ENCODE data around the gene SRSF12. TPM values are rescaled to one million over a fixed set of nuclear protein-coding genes. Genes with fewer than 3 reads are reported as not detected.

Gene SRSF12
- total RNA-seq, 1 experiment from 2014 or later = 2.8 TPM

DNA sequence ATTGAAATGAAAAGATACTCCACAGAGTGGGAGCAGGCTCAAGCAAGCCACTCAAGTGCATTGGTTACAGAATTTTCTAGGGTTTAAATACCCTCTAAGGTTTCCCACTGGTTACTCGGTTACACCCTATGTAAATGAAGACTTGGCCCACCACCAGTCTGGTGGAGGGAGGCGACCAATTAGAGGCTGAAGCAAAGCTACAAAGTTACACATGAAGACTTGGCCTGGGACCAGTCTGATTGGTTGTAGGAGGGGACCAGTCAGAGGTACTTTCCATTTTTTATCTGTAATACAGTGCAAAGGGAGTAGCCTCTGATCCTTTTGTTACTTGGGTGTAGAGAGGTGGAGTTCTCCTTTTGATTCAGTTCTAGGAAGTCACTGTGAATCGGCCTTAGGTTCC lies 7.6 kb downstream of the SRSF12 start:
- Histone ChIP-seq H3K27me3 (replicated peaks) (no peaks in the 10 kb centered on the region), H3K4me3 (no peak overlapping the region), H3K36me3 (no peaks in the 10 kb centered on the region), H3K4me1 (replicated peaks) (no peaks in the 10 kb centered on the region), H3K27ac (no peak overlapping the region), H3K9me3 (replicated peaks) (no peaks in the 10 kb centered on the region)
- no peak for DNase-seq (ENCODE audit: low read depth in 1 of 2, low spot score in 2 of 2)

DNA sequence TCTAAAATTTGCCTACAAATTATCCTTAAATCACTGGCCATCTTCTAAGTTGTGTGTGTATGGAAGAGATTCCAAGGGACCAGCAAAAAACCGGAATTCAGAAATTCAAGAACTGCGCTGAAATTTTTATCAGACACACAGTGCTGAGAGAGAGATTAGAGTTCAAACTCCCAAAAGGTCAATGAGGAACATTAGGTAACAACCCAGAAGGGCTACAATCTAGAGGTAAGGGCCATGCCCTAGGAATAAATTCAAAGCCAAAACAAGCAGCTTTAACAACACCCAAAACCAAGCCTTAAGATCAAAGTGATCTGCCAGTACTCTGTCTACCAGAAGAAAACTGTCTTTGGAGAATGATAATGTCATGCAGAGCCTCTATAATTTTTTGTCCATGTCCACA lies 17.8 kb downstream of the SRSF12 start:
- DNase-seq (ENCODE audit: low read depth in 1 of 2, low spot score in 2 of 2) = no peak
- H3K9me3 ChIP-seq (replicated peaks) = no peaks in the 10 kb centered on the region
- H3K27ac ChIP-seq = no peak overlapping the region
- no peaks in the 10 kb centered on the region for H3K4me1 ChIP-seq (replicated peaks)
- H3K36me3 ChIP-seq = no peaks in the 10 kb centered on the region
- H3K27me3 ChIP-seq (replicated peaks) = no peaks in the 10 kb centered on the region
- H3K4me3 ChIP-seq = no peak overlapping the region

DNA sequence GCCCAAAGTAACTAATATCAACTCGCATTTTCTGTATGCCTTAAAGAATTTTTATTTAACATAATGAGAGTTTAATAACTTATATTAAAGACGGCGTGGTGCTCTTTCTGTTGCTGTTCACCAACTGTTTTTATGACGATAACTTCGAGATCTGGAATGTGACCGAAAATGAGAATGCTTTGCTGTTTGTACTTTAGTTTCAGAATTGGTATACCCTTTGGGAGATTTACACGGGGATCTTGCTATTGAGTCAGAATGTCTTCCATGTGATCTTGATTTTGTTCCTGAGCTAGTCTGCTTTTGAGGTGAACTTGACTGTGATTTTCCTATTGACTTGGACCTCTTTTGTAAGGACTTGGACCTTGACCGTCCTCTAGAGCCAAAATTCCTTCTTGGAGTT lies 19.4 kb downstream of the SRSF12 start:
- no peak for DNase-seq (ENCODE audit: low read depth in 1 of 2, low spot score in 2 of 2)
- no peak overlapping the region for H3K4me3 ChIP-seq
- no peak overlapping the region for H3K27ac ChIP-seq
- no peaks in the 10 kb centered on the region for H3K36me3 ChIP-seq
- H3K9me3 ChIP-seq (replicated peaks) = no peaks in the 10 kb centered on the region
- no peaks in the 10 kb centered on the region for H3K27me3 ChIP-seq (replicated peaks)
- no peaks in the 10 kb centered on the region for H3K4me1 ChIP-seq (replicated peaks)

DNA sequence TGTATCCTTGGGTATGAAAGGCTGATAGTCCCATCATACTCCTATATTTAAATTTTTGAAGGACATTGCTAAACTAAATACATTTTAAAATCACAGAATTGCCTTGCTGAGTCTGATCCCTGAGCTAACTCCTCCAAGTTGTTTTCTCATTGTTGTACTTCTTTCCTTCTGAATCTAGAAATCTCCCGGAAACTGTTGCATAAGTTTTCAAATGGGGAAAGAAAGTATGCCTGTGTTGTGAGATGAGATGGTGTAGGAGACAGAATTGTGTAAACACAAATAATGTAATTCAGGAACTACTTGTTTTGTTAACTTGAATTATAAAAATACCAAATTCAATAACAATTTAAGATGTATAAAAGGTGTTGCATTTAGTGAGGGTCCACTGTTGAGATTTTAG lies 30.0 kb downstream of the SRSF12 start:
- Histone ChIP-seq H3K27ac (no peak overlapping the region), H3K4me3 (no peak overlapping the region), H3K4me1 (replicated peaks) (peaks cover 6% of the 10 kb centered on the region), H3K27me3 (replicated peaks) (no peaks in the 10 kb centered on the region), H3K36me3 (peaks cover 30% of the 10 kb centered on the region), H3K9me3 (replicated peaks) (no peaks in the 10 kb centered on the region)
- no peak for DNase-seq (ENCODE audit: low read depth in 1 of 2, low spot score in 2 of 2)

DNA sequence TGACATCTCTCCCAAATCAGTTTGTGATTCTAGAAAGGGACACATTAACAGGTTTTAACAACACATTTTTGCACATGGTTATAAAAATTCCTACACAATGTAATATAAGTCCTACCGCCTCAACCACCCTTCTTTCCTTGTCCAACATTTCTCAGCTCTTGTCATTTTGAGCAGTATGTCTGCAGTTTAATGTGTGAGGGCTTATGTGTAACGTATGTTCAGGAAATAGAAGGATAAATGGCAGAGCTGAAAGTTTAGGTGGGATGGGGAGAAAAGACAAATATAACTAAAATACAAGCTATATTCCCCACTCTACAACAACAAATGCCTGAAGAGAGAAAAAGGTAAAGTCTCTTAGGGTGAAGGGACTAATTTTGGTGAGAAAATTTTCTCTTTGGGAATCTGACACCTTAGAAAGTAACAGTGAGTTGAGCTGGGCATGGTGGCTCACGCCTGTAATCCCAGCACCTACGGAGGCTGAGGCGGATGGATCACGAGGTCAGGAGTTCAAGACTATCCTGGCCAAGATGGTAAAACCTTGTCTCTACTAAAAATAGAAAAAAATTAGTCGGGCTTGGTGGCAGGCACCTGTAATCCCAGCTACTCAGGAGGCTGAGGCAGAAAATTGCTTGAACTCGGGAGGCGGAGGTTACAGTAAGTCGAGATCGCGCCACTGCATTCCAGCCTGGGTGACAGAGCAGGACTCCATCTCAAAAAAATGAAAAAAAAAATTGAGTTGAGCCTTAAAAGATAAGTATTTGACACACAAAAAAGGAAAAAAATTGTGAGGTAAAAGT lies 32.3 kb downstream of the SRSF12 start:
- no peaks in the 10 kb centered on the region for H3K9me3 ChIP-seq (replicated peaks)
- no peak overlapping the region for H3K4me3 ChIP-seq
- no peak overlapping the region for H3K27ac ChIP-seq
- no peaks in the 10 kb centered on the region for H3K27me3 ChIP-seq (replicated peaks)
- DNase-seq (ENCODE audit: low read depth in 1 of 2, low spot score in 2 of 2) = no peak
- peaks cover 11% of the 10 kb centered on the region for H3K4me1 ChIP-seq (replicated peaks)
- H3K36me3 ChIP-seq = peaks cover 39% of the 10 kb centered on the region

DNA sequence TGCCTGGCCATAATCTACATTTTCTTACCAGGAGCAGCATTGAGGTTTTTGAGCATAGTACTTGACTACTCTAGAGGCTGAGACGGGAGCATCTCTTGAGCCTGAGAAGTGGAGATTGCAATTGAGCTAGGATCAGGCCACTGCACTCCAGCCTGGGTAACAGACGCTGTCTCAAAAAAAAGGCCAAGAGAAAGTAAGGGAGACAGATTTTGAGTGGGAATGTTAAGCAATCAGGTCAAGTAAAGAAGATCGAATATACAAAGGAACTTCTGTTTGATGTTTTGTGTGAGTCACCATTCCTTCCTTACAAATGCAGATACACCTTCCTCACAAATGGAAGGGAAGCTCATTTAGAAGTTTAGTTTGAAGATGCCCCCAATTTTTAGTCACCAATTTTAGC lies 32.9 kb downstream of the SRSF12 start:
- H3K27me3 ChIP-seq (replicated peaks) = no peaks in the 10 kb centered on the region
- no peak overlapping the region for H3K27ac ChIP-seq
- no peak for DNase-seq (ENCODE audit: low read depth in 1 of 2, low spot score in 2 of 2)
- H3K9me3 ChIP-seq (replicated peaks) = no peaks in the 10 kb centered on the region
- no peak overlapping the region for H3K4me3 ChIP-seq
- H3K4me1 ChIP-seq (replicated peaks) = peaks cover 11% of the 10 kb centered on the region
- peaks cover 39% of the 10 kb centered on the region for H3K36me3 ChIP-seq

DNA sequence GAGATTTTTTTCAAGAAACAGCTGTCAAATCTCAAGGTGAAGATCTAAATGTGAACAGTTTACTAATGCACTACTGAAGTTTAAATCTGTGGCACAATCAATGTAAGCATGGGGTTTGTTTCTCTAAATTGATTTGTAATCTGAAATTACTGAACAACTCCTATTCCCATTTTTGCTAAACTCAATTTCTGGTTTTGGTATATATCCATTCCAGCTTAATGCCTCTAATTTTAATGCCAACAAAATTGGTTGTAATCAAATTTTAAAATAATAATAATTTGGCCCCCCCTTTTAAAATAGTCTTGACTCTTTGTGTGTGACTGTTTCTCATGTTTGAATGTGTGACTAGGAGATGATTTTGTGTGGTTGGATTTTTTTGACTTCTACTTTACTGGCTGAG lies 33.3 kb downstream of the SRSF12 start:
- H3K36me3 ChIP-seq = peaks cover 39% of the 10 kb centered on the region
- H3K27ac ChIP-seq = no peak overlapping the region
- no peaks in the 10 kb centered on the region for H3K9me3 ChIP-seq (replicated peaks)
- no peaks in the 10 kb centered on the region for H3K27me3 ChIP-seq (replicated peaks)
- H3K4me3 ChIP-seq = no peak overlapping the region
- peaks cover 11% of the 10 kb centered on the region for H3K4me1 ChIP-seq (replicated peaks)
- no peak for DNase-seq (ENCODE audit: low read depth in 1 of 2, low spot score in 2 of 2)

DNA sequence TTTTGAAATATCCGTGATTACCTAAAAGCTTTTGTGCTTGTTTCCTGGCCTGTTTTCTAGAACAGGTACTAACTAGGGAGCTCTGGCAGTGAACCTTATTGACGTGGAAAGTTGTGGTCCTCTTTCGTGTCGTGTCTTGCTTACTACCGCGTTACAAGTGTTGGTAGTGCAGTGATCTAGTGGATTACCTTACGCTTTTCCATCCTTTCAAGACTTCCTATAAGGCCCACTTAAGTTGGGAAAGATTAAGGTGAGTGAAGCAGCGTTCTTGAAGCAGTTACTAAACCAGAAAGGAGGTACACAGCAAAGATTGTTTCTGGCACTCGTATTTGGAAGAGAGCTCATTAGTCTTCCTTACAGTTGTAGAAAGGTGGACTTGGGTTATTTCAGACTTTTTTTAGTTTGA lies 35.4 kb downstream of the SRSF12 start:
- peaks cover 39% of the 10 kb centered on the region for H3K36me3 ChIP-seq
- H3K9me3 ChIP-seq (replicated peaks) = no peaks in the 10 kb centered on the region
- H3K4me1 ChIP-seq (replicated peaks) = peaks cover 11% of the 10 kb centered on the region
- H3K27ac ChIP-seq = peak overlapping the region; percentile 97
- no peaks in the 10 kb centered on the region for H3K27me3 ChIP-seq (replicated peaks)
- peak in 1 of 2 experiments; percentile 52 for DNase-seq (ENCODE audit: low read depth in 1 of 2, low spot score in 2 of 2)
- H3K4me3 ChIP-seq = peak overlapping the region; percentile 92

DNA sequence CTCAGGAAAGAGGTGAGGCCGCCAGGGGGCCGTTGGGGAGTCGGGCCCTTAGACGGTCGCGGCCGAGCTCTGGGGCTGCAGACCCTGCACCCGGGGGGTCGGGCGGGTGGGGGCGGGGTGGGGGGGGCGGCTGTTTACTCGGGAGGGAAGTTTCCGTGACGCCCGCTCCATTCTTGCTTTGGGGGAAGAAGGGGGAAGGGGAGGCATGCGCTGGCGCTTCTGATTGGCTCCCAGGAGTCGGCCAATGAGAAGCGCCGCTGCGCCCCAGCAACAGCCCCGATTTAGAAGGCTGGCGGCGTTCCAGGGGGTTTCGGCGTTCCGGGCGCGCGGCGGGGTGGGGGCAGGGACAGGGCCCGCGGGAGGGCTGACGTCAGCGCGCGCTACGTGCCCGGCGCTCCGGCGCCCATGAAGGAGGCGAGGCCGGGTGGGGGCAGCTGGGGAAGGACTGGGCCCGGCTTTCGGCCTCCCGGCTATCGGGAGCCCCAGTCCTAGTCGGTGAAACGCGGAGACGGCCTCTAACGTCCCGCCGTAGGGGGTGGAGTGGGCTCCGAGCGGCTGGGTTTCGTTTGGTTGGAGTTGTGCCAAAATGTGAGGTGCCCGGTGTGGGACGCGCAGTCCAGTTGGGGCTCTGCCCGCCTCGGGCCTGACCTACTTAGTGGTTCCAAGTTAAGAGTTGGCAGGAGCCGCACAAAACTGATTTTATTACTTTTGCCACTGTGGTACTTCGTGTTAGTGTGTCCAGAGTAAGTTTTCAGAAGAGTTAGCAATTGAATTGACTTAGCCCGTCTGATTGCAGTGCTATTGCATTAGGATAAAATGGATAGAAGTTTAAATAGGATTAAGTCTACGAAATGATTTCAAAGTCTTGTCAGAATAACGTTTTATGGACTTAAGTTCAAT lies 36.2 kb downstream of the SRSF12 start:
- H3K36me3 ChIP-seq = peaks cover 39% of the 10 kb centered on the region
- no peaks in the 10 kb centered on the region for H3K27me3 ChIP-seq (replicated peaks)
- peak; percentile 95 to 98 for DNase-seq (ENCODE audit: low read depth in 1 of 2, low spot score in 2 of 2)
- peak overlapping the region; percentile 97 for H3K27ac ChIP-seq
- H3K4me1 ChIP-seq (replicated peaks) = peaks cover 11% of the 10 kb centered on the region
- H3K4me3 ChIP-seq = peak overlapping the region; percentile 92
- no peaks in the 10 kb centered on the region for H3K9me3 ChIP-seq (replicated peaks)

DNA sequence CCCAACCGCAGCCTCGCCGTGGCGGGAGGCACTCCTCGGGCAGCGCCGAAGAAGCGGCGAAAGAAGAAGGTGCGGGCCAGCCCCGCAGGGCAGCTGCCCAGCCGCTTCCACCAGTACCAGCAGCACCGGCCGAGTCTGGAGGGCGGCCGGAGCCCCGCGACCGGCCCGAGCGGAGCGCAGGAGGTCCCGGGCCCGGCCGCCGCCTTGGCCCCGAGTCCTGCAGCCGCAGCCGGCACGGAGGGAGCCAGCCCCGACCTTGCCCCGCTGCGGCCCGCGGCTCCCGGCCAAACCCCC lies 36.8 kb downstream of the SRSF12 start:
- H3K4me1 ChIP-seq (replicated peaks) = peaks cover 11% of the 10 kb centered on the region
- no peaks in the 10 kb centered on the region for H3K9me3 ChIP-seq (replicated peaks)
- peaks cover 39% of the 10 kb centered on the region for H3K36me3 ChIP-seq
- H3K27ac ChIP-seq = peak overlapping the region; percentile 92
- H3K4me3 ChIP-seq = peak overlapping the region; percentile 92
- no peaks in the 10 kb centered on the region for H3K27me3 ChIP-seq (replicated peaks)
- no peak for DNase-seq (ENCODE audit: low read depth in 1 of 2, low spot score in 2 of 2)

DNA sequence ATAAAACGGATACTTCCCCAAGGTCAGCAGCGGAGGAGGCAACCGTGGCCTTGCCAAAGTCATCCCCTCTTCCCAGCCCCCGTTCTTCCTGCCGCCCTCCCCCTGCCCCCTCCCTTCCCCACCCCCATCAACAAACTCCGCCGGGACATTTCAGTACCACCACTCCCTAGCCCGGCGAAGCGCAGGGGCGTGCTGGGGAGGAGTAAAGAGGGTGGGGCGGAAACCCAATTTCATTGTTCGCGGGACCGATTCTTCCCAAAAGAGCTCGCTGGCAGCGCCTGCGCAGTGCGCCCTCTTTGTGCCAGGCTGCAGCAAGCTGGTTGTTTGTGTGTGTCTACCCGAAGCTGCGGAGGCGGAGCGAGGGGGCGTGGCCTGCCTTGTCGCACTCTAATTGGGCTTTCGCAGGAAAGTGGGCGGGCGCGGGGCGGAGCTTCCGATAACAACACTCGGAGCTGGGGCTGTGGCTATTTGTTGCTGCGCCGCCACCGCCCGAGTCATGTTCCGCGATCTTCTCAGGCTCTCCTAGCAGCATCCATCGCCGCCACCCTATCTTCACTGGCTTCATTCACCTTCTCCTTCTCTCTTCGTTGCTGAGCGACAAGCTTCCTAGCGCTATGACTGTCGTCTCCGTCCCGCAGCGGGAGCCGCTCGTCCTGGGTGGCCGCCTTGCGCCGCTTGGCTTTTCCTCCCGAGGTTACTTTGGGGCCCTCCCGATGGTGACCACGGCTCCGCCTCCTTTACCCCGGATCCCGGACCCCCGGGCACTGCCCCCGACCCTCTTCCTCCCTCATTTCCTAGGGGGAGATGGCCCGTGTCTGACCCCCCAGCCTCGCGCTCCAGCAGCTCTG lies 37.4 kb downstream of the SRSF12 start, which contains the start of gene PNRC1:
Gene PNRC1, plus strand, starts transcription at position 471 of the 848 bp plus-strand sequence. Its CDS starts 144 bp downstream, at position 615.
- Histone ChIP-seq H3K9me3 (replicated peaks) (no peaks in the 10 kb centered on the region), H3K4me3 (peak within 1 kb of the TSS; percentile 92)

DNA sequence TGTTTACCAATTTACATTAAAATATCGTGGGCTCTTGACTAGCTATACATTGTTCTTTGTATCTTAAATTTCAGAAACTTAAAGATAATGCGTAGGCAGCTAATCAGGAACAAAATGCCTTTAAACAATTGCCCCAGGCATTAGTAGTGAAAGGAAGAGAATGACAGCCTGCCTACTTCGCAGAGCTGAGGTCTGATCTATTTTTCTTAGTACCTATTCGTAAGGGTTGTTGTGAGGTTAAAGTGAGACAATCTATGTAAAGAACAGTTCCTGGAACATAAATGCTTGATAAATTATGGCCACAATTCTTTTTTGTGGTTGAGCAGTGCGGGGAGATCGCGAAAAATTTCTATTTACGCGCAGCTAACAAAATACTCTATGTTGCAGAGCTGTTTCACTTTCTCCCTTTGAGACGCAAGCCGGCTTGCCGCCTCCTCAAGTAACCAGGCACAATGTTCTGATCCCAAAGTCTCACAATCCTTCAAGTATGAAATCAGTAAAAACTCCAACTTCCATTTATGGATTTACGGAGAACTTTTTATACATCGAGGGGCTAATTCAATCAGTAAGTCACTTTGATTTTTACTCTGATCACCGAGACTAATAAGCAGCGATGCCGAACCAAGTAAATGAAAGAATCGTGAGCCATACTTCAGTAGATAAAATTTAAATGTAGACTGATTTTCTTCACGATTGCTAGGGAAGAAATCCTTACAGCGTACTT lies 38.2 kb downstream of the SRSF12 start:
- DNase-seq (ENCODE audit: low read depth in 1 of 2, low spot score in 2 of 2) = peak in 1 of 2 experiments; percentile 79
- Histone ChIP-seq H3K27ac (peak overlapping the region; percentile 92), H3K4me3 (peak overlapping the region; percentile 92), H3K4me1 (replicated peaks) (peaks cover 11% of the 10 kb centered on the region), H3K9me3 (replicated peaks) (no peaks in the 10 kb centered on the region), H3K27me3 (replicated peaks) (no peaks in the 10 kb centered on the region), H3K36me3 (peaks cover 27% of the 10 kb centered on the region)

More for the DNA sequence above, 37.4 kb downstream of the SRSF12 start, which contains the start of gene PNRC1:
- no peaks in the 10 kb centered on the region for H3K27me3 ChIP-seq (replicated peaks)
- peak; percentile 96 to 100 for DNase-seq (ENCODE audit: low read depth in 1 of 2, low spot score in 2 of 2)
- peaks cover 35% of the 10 kb centered on the region for H3K36me3 ChIP-seq
- H3K4me1 ChIP-seq (replicated peaks) = peaks cover 11% of the 10 kb centered on the region
- peak within 1 kb of the TSS; percentile 97 for H3K27ac ChIP-seq

DNA sequence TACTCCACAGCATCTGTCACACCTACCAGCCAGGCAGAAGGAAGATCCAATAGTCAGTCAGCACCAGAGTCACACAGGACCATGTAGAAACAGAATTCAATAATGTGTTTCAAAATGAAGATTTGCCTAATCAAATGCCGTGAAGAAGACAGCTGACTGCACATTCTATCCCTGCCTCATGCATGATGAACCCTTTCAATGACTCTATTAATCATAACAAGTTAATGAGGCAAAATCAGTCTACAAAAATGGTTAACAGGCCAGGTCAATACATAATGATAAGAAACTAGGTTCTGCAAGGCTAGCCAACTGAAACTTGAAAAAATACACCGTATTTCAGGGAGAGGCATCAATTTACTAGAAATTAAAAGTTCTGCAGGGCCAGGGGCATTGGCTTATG lies 44.0 kb downstream of the SRSF12 start:
- Histone ChIP-seq H3K4me1 (replicated peaks) (no peaks in the 10 kb centered on the region), H3K27ac (no peak overlapping the region), H3K36me3 (no peaks in the 10 kb centered on the region), H3K4me3 (no peak overlapping the region), H3K9me3 (replicated peaks) (no peaks in the 10 kb centered on the region), H3K27me3 (replicated peaks) (no peaks in the 10 kb centered on the region; the same call in 1 of the 2 replicates)
- DNase-seq (ENCODE audit: low read depth in 1 of 2, low spot score in 2 of 2) = no peak
